ENCODE results near the gene FOXJ3. TPM values are rescaled to one million over a fixed set of nuclear protein-coding genes. Genes with fewer than 3 reads are reported as not detected.

FOXJ3 gene
- total RNA-seq, 1 experiment from 2014 or later = 51.1 TPM

GRCh38 chr1:42260376-42261070 lies 74.5 kb downstream of the FOXJ3 start (continued):
- no peak for TF ChIP-seq EGR1 (IDR thresholded peaks at IDR 0.05; ENCODE audit: low read depth)
- TF ChIP-seq SP1 (IDR thresholded peaks at IDR 0.05; ENCODE audit: low read depth) = no peak
- no peak for TF ChIP-seq FOSL1 (IDR thresholded peaks at IDR 0.05; ENCODE audit: low read depth)

GRCh38 chr1:42259739-42260064 lies 75.3 kb downstream of the FOXJ3 start:
- H3K36me3 ChIP-seq (ENCODE audit: control insufficient read depth in 1 of 2, insufficient read depth in 2 of 2, low read length in 2 of 2) = peaks cover 0 to under 1% of the 10 kb centered on the region in 2 experiments; a peak in 1 of 4 replicates
- H3K9ac ChIP-seq (ENCODE audit: low read length) = no peak overlapping the region
- no peak overlapping the region for H3K27ac ChIP-seq (ENCODE audit: low read depth, low read length)
- ATAC-seq = no peak
- H3K27me3 ChIP-seq (ENCODE audit: insufficient read depth, low read length) = no peaks in the 10 kb centered on the region
- intact Hi-C loops (cut with micrococcal nuclease) = no loop called here
- H3K4me3 ChIP-seq (replicated peaks in 1 of 2; ENCODE audit: low read depth in 1 of 2, low read length in 2 of 2) = no peak overlapping the region
- no TSS peak for BruUV-seq (replicated peaks)
- H3K4me2 ChIP-seq (ENCODE audit: low read length) = no peak overlapping the region
- peaks cover 12% of the 10 kb centered on the region for H4K20me1 ChIP-seq (ENCODE audit: insufficient read depth)
- TF ChIP-seq SIN3A (IDR thresholded peaks at IDR 0.05; ENCODE audit: low read depth) = no peak
- TF ChIP-seq SP1 (IDR thresholded peaks at IDR 0.05; ENCODE audit: low read depth) = no peak
- no peak for TF ChIP-seq CTCF (IDR thresholded peaks at IDR 0.05 in 2 of 3, conservative IDR thresholded peaks at IDR 0.05 in 1 of 3; ENCODE audit: borderline replicate concordance in 1 of 3, insufficient read depth in 1 of 3, low read depth in 2 of 3, low read length in 2 of 3)
- TF ChIP-seq ZBTB33 (IDR thresholded peaks at IDR 0.05; ENCODE audit: extremely low read depth, insufficient replicate concordance, low read length) = no peak
- no peak for TF ChIP-seq CEBPB (IDR thresholded peaks at IDR 0.05; ENCODE audit: low read depth)
- H2AFZ ChIP-seq (ENCODE audit: low read depth, low read length, poor library complexity, severe bottlenecking) = no peak overlapping the region
- no peak for DNase-seq (ENCODE audit: low read depth, low spot score)
- POLR2A ChIA-PET = no interaction called here
- RAD21 ChIA-PET (ENCODE audit: low non-redundant PET in 1 of 2, low total read pairs in 2 of 2, uncharacterized antibody in 2 of 2, unreplicated experiment in 2 of 2) = no interaction called here
- no peaks in the 10 kb centered on the region for H3K4me1 ChIP-seq (ENCODE audit: control insufficient read depth in 1 of 2, insufficient read depth in 2 of 2, low read length in 2 of 2)
- CTCF ChIA-PET = no interaction called here
- peaks cover 97% of the 10 kb centered on the region for H3K79me2 ChIP-seq (ENCODE audit: insufficient read depth, low read length)
- no peaks in the 10 kb centered on the region for H3K9me2 ChIP-seq (ENCODE audit: insufficient read depth)
- no peaks in the 10 kb centered on the region for H3K9me3 ChIP-seq (ENCODE audit: control insufficient read depth in 1 of 2, insufficient read depth in 1 of 2, low read depth in 1 of 2, low read length in 2 of 2)
